HG03469 (cell line): ENCODE data around the gene TIAM1.
"Not testable (repeated sequence)": the region's sequence is repeated elsewhere in the genome, so short reads cannot be mapped to it uniquely, and the experiment has no call there.

Experiments used
- ATAC-seq: cut with Tn5 transposase; IDR thresholded peaks from one replicate; pipeline ENCODE4 v1.9.1; 2021; ENCODE audit warnings: mild to moderate bottlenecking, moderate library complexity, moderate number of reproducible peaks; ENCODE audit not compliant: unreplicated experiment

The TIAM1 gene

GRCh38 chr21:31260790-31261189 lies 83.3 kb downstream of the TIAM1 start:
- ATAC-seq: no peak

DNA sequence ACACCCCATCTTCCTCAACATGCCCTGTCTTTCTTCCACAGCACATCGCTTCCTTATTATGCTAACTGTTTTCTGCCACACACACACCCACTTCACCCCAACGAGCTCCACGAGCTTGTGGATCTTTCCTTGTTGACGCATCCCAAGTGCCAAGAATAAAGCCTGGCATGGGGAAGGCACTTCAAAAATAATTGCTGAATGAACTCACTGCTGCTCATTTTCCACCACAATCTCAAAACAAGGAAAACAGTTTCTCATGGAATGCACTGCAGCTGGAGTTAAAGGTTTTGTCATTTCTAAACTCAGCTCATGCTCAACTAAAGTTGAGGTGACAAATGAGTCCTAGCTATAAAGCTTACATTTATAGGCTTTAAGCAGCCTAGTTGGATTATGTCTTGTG lies 86.0 kb downstream of the TIAM1 start:
- ATAC-seq: no peak

DNA sequence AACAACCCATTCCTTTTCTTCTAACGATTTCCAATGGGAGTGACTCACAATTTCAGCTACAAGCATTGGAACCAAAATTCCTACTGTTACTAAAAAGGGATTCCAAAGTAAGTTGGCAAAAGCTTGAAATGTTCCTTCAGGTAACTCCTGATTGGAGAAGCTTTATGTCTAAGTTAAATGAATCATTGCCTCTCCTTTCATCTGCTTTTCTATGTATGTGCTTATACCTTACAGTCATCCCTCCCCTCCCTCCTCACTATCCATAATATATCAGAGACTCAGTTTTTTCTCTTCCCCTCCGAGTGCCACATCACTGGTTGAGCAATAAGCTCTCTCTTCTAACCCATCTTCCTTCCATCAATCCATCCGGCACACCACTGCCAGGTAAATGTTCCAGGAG lies 86.8 kb downstream of the TIAM1 start:
- ATAC-seq: no peak

DNA sequence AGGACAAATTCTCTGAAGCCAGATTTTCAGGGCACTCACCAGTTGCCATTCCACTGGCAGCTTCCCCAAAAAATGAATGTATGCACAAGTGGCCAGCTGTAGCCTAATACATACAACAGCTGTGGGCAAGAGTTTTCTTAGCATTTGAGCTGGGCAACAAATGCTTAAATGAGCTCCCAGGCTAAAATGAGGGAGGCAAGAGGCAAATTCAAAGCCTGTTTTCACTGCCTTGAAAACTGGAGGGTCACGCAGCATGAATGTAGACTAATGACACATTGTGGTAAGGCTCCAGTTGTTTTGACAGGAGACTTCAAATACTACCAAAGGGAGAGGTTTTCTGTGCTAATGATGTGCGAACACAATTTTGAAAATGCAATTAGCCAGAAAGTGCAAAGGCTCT lies 88.2 kb downstream of the TIAM1 start:
- ATAC-seq: no peak

DNA sequence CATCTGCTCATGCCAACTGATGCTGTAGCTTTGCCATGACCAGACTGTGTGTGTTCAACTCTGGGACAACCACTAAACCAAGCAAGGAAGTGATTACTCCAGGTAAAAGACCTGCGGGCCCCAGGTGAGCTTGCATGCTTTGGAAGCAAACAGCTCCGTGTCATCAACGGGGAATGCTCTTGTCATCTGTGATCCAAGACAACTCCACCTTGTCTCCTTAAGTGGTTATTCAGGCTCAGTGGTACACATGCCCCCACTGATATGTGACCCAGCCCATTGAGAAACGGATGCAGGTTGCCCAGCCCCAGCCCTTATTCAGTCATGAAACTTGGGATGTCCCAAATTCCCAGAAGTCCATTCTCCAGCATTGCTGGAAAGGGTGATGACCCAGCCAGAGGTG lies 89.0 kb downstream of the TIAM1 start:
- no peak for ATAC-seq

DNA sequence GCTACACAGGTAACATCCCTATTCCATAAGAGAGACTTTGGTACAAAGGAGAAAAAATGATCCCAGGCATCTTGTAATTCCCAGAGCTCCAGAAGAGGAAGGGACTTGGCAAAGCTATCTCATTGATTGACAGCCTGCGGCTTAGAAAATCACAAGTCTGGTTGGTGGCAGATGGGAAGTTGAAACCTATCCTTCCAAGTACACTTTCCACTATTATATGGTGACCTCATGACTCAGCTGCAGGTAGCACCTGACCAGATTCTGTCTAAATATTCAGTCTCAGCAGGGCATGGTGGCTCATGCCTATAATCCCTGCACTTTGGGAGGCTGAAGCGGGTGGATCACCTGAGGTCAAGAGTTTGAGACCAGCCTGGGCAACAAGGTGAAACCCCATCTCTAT lies 89.9 kb downstream of the TIAM1 start:
- no peak for ATAC-seq

- ATAC-seq: no peak
Observed at GRCh38 chr21:31253684-31254083, 90.4 kb downstream of the TIAM1 start.

DNA sequence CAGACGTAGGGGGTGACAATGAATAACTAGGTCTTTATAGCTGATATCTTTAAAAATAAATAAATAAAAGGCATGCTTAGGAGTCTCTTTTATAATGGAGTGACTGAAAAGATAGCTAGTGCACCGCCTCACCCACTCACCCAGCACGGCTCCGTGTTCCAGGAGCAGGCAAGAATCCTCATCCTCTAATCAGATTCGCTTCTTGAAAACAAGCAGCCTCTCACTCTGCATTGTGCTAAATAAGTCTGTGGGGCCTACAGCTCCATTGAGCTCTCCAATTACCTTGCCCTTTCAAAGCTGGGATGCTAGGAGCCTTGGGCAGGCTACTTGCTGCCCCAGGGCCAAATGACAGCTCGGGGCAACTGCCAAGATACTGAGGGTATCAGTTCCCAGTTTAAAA lies 91.5 kb downstream of the TIAM1 start:
- no peak for ATAC-seq

DNA sequence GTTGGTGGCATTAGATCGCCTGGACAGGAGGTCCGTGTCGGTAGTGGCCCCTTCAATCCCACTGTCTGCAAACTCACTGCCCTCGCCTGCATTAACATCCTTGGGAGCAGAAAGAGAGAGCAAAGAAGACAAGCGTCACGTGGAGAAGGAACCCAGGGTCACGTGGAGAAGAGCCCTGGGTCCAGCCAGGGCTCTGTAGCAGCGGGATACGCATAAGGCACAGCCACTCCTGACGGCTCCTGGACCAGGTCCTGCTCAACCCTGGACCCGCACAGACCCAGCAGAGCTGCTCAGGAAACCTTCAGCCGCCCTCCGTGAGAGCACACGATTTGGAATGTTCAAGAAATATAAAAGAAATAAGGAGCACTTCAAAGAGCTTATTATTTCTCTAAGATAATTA lies 92.0 kb downstream of the TIAM1 start:
- no peak for ATAC-seq

DNA sequence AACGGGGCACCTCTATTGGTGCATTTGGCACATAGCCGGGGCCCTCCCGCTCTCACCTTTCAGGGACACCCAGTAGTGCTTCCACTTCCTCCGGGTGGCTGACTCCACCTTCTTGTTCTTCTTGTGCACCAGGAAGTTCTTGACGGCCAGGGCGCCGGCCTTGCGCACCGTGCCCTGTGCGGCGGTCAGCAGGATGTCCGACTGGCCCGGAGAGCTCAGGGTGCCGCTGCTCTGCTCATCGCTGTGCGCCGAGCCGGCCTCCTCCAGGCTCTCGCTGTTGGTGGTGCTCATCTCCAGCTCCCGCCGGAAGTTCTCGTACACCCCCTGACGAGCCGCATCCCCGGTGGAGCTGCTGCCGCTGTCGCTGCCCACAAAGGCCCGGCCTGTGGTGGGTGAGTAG lies 92.4 kb downstream of the TIAM1 start:
- ATAC-seq: no peak

- no peak for ATAC-seq
Observed at GRCh38 chr21:31248598-31248997, 95.5 kb downstream of the TIAM1 start.

GRCh38 chr21:31243611-31244010 lies 100.5 kb downstream of the TIAM1 start:
- no peak for ATAC-seq

- ATAC-seq: no peak
Observed at GRCh38 chr21:31236528-31236927, 107.5 kb downstream of the TIAM1 start.

DNA sequence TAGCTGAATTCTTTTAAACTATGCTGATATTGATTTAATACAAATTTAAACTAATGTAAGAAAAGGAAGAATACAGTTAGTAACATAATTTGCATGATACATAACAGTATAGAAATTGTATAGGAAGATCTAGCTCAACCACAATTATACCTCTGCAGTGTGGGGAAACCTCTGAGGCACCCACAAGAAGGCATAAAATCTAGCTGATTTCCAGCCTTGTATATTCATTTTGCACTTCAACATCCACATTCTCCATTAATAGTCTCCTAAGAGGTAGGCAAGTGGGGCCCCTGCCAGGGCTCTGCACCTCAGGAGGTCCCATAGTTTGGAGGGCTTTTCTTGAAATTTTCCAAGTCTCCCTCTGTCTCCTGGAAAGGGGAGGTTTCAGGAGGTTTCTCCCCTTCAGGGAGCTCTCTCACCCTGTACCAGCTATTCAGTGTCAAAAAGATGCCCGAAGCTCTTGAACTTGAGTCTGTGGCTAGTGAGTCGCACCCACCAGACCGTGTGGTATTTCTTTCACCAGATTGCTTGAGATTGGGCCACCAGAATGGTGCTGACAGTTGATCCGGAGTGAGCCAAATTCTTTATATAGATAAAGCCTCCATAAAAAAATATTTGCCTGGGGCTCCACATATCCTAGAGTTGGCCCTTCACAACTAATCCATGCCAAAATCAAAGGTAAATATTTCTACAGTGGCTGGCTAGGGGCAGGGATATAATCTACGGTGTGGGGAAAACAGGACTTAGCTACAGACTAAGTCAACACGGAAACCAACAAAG lies 108.2 kb downstream of the TIAM1 start:
- ATAC-seq: no peak

GRCh38 chr21:31234936-31235335 lies 109.1 kb downstream of the TIAM1 start:
- no peak for ATAC-seq

DNA sequence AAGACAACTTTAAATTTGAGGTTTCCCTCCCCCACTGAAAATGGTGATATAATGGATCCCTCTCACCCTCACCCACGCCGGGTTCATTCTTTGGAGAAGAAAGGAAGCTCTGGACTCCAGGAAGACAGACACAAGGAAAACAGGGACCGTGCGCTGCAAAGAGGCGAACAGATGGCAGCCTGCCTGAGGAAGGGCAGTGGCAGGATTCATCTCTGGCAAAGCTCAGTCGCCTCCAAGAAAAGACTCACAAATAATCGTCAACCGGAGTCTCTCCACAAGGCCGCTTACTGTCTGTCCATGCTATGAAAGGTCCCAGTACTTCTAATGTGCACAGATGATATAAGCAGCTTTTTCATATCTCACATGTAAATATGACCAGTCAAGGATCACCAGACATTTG lies 110.3 kb downstream of the TIAM1 start:
- ATAC-seq: no peak

DNA sequence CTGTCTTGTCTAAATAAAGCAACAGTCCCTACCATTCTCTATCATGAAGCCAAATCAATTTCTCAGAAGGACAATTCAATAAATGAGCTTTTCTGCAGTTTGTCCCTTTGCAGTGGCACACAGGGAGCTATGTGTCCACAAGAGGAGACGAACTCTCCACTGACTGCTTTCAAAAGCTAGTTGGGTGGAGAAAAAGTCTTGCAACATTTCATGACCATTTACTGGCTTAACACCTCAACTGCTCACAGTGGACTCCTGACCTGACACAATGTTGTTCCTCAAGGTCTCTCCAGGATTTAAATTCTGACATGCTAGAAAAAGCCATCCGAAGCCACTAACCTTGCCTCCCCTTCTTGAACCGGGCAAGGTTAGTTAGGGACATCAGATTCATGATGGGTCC lies 111.7 kb downstream of the TIAM1 start:
- no peak for ATAC-seq

GRCh38 chr21:31230937-31231336 lies 113.1 kb downstream of the TIAM1 start:
- no peak for ATAC-seq

DNA sequence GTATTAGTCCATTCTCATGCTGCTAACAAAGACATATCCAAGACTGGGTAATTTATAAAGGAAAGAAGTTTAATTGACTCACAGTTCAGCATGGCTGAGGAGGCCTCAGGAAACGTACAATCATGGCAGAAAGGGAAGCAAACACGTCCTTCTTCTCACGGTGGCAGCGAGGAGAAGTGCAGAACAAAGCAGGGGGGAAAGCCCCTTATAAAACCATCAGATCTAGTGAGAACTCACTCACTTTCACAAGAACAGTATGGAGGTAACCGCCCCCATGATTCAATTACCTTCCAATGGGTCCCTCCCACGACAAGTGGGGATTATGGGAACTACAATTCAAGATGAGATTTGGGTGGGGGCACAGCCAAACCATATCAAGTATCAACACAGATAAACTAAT lies 115.3 kb downstream of the TIAM1 start:
- ATAC-seq: not testable (repeated sequence)

GRCh38 chr21:31225713-31226112 lies 118.3 kb downstream of the TIAM1 start:
- no peak for ATAC-seq

GRCh38 chr21:31222142-31222541 lies 121.9 kb downstream of the TIAM1 start:
- no peak for ATAC-seq

- no peak for ATAC-seq
Observed at GRCh38 chr21:31221043-31221442, 123.0 kb downstream of the TIAM1 start.

DNA sequence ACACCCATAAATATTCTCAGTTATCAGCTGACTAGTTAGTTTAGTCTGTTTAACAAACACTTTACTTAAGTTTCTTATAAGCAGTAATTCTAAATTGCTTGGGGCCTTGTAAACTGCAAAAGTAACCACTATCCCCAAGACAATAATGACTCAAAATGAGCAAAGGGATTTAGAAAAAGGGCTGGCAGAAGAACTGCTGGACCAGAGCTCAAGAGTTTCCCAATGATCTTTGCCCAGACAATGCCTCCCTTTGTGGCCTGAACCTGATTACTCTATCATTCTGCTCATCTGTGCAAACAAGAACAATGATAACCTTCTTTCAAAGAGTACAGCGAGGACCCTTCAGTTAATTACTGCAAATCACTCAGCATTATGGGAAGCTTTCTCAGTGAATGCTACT lies 123.5 kb downstream of the TIAM1 start:
- ATAC-seq: no peak
